ENCODE measurements around the gene CSRP2.

The CSRP2 gene

DNA sequence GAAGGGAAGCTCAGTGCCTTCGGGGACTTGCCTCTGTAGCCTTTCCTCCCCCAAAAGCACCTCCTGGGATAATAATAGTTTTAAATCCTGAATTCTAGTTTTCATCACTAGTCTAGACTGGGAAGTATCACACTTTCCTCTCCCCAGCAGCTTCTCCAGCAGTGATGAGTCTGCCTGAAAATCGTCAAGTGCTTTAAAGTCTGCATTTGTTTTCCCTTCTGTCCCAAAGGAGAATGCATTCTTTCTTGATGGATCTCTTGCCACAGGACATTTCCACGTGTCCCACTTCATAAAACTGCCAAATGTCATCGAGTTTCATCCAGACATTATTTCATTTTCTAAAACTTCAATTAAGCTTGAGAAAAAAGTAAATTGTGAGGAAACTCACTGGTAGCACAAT lies 15.0 kb downstream of the CSRP2 start:
- DNase-seq (ENCODE audit: low spot score in 2 of 2) = no peak
- Histone ChIP-seq H3K36me3 (replicated peaks) (peaks cover 3% of the 10 kb centered on the region), H3K9me3 (no peaks in the 10 kb centered on the region), H3K4me3 (no peak overlapping the region), H3K27me3 (ENCODE audit: low read depth) (no peaks in the 10 kb centered on the region), H3K4me1 (peaks cover 13% of the 10 kb centered on the region)
- in situ Hi-C loops (cut with MboI; ENCODE audit: low sequenced_read_pairs) = no loop called here

DNA sequence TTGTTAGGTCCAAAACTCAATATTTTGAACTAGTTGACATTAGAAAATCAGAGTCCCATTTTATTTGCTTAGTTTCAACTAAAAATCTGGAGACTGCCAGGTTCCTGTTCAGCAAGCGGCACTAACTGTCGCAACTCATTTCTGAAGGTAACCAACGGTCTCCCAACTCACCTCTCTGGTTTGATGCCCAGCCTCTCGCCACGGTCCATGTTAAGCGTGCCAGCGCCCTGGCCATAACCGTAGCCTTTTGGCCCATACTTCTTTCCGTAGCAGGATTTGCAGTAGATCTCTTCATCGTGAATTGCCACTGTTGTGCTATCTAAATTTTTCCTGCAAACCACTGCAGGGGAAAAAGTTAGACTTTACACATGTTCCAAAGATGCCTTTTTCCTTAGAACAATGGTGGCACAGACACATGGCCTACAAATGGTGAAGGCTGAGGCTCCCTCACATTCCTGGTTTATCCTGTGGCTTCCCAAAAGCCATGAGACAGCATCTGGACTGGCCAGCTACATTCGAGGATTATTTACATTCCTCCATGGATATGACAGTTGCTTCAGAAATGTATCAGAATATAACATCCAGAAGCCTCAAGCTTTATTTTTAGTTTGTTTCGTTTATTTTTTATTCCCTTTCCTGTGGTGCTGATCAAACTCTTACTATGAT lies 15.7 kb downstream of the CSRP2 start:
- no peak for DNase-seq (ENCODE audit: low spot score in 2 of 2)
- Histone ChIP-seq H3K36me3 (replicated peaks) (peaks cover 6% of the 10 kb centered on the region), H3K9me3 (no peaks in the 10 kb centered on the region), H3K27me3 (ENCODE audit: low read depth) (no peaks in the 10 kb centered on the region), H3K4me1 (peaks cover 13% of the 10 kb centered on the region), H3K4me3 (no peak overlapping the region)
- in situ Hi-C loops (cut with MboI; ENCODE audit: low sequenced_read_pairs) = no loop called here

DNA sequence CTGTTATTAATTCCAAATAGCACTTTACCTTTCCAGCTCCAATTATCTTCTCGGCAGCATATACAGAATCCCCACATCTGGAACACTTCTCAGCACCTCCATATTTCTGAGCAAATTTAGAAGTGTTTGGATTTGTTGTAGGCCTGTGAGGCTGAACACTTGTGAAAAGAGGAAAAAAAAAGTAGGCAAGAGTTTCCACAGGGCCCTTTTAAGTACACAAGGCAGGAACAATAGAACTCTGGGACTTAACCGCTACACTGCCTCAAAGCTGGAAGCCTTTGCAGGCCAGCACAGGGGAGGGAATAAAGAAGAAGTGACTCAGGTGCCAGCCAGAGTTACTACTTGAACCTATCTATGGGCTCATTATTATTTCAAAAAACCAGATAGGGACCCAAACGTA lies 18.6 kb downstream of the CSRP2 start:
- no peaks in the 10 kb centered on the region for H3K27me3 ChIP-seq (ENCODE audit: low read depth)

DNA sequence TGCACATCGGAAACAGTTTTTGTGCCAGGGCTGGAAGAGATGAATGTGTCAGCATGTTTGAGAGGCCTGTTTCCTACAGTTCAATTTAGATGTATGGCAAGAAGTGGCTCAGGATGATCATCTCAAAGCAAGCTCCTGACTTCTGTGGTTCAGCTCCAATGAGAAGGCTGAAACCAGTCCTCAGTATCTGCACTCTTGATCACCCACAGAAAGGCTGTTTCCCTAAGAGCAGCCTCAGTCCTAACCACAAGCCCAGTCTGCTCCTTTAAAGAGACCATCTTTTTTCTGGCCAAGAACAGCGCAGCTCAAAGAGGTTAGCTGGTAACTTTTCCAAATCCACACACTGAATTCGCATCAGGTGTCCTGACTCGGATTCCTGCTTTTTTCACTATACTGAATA lies 19.2 kb downstream of the CSRP2 start:
- H3K27me3 ChIP-seq (ENCODE audit: low read depth) = no peaks in the 10 kb centered on the region
- H3K4me1 ChIP-seq = no peaks in the 10 kb centered on the region
- H3K4me3 ChIP-seq = no peak overlapping the region
- no peak for DNase-seq (ENCODE audit: low spot score in 2 of 2)
- peaks cover 6% of the 10 kb centered on the region for H3K36me3 ChIP-seq (replicated peaks)
- H3K9me3 ChIP-seq = no peaks in the 10 kb centered on the region
- in situ Hi-C loops (cut with MboI; ENCODE audit: low sequenced_read_pairs) = no loop called here

More for the DNA sequence above, 18.6 kb downstream of the CSRP2 start:
- in situ Hi-C loops (cut with MboI; ENCODE audit: low sequenced_read_pairs) = no loop called here
- DNase-seq (ENCODE audit: low spot score in 2 of 2) = no peak
- Histone ChIP-seq H3K9me3 (no peaks in the 10 kb centered on the region), H3K36me3 (replicated peaks) (peaks cover 6% of the 10 kb centered on the region), H3K4me1 (no peaks in the 10 kb centered on the region), H3K4me3 (no peak overlapping the region)

DNA sequence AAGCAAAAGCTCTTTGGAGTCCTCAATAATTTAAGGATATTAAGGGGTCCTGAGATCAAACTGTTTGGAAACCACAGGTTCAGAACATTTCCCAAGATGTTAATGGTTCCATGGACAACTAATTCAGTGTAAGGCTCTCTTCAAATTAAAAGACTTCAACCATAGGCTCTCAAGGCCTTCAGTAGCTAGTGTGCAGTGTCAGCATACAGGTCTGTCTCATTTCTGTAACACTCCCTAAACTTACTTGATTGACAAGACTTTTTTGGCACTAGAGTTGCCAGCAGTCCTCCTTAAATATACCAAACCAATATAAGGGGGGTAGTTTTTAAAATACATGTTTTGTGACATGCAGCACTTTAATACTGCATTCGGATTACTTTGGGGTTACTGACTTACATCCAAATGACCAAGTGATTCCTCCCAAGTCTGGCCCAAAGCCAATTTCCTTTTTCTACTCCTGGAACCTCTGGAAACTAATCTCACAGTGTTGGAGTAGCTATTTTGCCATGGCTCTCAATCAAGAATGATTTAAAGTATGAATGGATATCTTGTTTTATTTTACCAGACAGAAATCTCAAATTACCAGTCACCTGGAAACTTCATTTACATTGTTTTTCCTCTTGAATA lies 22.7 kb downstream of the CSRP2 start:
- H3K27me3 ChIP-seq (ENCODE audit: low read depth) = no peaks in the 10 kb centered on the region
- no peaks in the 10 kb centered on the region for H3K9me3 ChIP-seq
- no peak overlapping the region for H3K4me3 ChIP-seq
- no peaks in the 10 kb centered on the region for H3K4me1 ChIP-seq
- peaks cover 6% of the 10 kb centered on the region for H3K36me3 ChIP-seq (replicated peaks)
- in situ Hi-C loops (cut with MboI; ENCODE audit: low sequenced_read_pairs) = no loop called here
- no peak for DNase-seq (ENCODE audit: low spot score in 2 of 2)

DNA sequence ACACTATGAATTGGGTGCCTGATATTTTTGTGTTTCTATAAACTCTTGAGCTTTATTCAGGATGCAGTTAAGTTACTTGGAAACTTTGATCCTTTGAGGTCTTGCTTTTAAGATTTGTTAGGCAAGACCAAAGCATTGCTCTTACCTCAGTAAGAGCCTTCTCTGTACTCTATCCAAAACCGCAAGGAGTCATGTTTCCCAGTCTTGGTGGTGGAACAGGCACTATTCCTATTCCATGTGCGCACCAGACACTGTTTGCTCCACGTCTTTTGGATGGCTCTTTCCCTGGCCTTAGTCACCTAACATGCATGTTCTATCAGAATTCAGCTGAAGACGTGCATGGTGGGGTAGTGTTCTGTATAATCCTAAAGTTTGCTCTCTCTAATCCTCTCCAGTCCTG lies 23.5 kb downstream of the CSRP2 start:
- H3K27me3 ChIP-seq (ENCODE audit: low read depth) = no peaks in the 10 kb centered on the region
- in situ Hi-C loops (cut with MboI; ENCODE audit: low sequenced_read_pairs) = no loop called here
- no peaks in the 10 kb centered on the region for H3K4me1 ChIP-seq
- H3K36me3 ChIP-seq (replicated peaks) = peaks cover 4% of the 10 kb centered on the region; the same call in 1 of the 2 replicates
- no peaks in the 10 kb centered on the region for H3K9me3 ChIP-seq
- no peak for DNase-seq (ENCODE audit: low spot score in 2 of 2)
- no peak overlapping the region for H3K4me3 ChIP-seq

DNA sequence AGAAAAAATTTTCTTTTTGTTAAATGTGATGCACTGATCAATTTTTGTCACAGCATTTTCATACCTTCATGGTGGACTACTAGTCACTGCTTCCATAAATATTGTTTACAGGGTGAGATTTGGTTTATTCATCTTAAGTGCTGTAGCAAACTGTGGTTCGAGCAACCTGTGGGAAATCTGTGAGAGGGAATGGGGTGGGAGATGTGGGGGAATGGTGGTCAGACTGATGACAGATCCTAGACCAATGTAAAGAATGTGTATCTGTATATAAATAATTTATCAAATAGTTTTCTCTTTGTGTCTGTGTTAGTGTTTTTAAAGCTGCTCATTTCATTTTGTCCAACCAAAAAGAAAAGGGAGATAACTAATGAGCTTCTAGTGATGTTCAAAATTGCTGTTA lies 26.7 kb downstream of the CSRP2 start:
- in situ Hi-C loops (cut with MboI; ENCODE audit: low sequenced_read_pairs) = no loop called here
- Histone ChIP-seq H3K4me3 (no peak overlapping the region), H3K36me3 (replicated peaks) (peaks cover 6% of the 10 kb centered on the region), H3K9me3 (no peaks in the 10 kb centered on the region), H3K27me3 (ENCODE audit: low read depth) (no peaks in the 10 kb centered on the region), H3K4me1 (no peaks in the 10 kb centered on the region)
- no peak for DNase-seq (ENCODE audit: low spot score in 2 of 2)

DNA sequence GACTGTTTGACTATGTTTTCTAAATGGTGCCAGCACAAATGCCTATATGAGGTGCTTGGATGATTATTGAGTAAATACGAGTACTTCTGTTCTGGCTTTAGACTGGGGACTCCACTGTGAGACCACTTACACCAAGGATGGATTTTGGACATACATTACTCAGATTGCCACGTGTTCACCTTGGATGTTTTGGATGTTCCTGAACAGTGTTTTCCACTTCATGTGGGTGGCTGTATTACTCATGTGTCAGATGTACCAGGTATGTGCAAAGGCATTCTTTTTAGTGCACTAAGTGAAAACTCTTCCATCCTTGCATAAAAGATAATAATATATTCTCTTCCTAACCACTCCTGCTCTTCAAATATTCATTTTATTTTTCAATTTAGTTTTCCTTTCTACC lies 30.7 kb downstream of the CSRP2 start:
- peaks cover 7% of the 10 kb centered on the region for H3K36me3 ChIP-seq (replicated peaks)
- no peak for DNase-seq (ENCODE audit: low spot score in 2 of 2)

DNA sequence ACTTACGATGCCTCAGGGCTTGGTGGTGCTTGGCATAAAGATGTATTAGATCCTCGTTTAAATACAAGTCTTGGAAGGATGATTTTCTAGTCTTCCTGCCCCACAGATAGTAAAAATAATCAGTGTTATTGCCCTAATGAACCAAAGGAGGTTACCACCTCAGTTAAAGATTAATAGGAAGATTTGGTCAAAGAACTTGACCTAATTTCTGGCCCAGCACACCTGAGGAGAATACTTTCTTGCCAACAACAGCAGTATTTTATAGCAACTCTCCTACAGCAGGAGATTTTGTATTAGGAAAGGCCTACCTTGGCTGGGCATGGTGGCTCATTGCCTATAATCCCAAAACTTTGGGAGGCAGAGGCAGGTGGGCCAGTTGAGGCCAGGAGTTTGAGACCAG lies 31.6 kb downstream of the CSRP2 start:
- Histone ChIP-seq H3K9me3 (no peaks in the 10 kb centered on the region), H3K36me3 (replicated peaks) (peaks cover 7% of the 10 kb centered on the region), H3K4me3 (no peak overlapping the region), H3K4me1 (peaks cover 8% of the 10 kb centered on the region), H3K27me3 (ENCODE audit: low read depth) (no peaks in the 10 kb centered on the region)
- in situ Hi-C loops (cut with MboI; ENCODE audit: low sequenced_read_pairs) = no loop called here
- no peak for DNase-seq (ENCODE audit: low spot score in 2 of 2)

More for the DNA sequence above, 30.7 kb downstream of the CSRP2 start:
- H3K4me1 ChIP-seq = peaks cover 8% of the 10 kb centered on the region
- no peaks in the 10 kb centered on the region for H3K9me3 ChIP-seq
- H3K27me3 ChIP-seq (ENCODE audit: low read depth) = no peaks in the 10 kb centered on the region
- in situ Hi-C loops (cut with MboI; ENCODE audit: low sequenced_read_pairs) = no loop called here
- H3K4me3 ChIP-seq = no peak overlapping the region

DNA sequence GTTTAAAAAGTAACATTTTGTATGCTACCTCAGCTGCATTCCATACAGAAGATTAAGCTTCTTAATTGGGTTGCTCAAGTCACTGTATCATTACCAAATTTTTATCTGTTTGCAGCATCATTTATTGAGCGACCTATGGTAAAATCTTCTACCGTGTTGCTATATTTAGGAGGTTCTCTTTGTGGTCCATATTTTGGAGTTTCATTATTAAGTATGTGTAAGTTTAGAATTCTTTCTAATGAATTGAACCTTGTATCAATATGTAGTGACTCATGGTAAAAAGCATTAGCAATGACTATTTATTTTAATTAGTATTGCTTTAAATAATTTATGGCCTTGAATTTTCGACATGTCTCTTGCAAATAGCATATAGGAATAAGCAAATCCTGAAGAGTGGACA lies 42.2 kb downstream of the CSRP2 start:
- no peak overlapping the region for H3K4me3 ChIP-seq
- no peaks in the 10 kb centered on the region for H3K4me1 ChIP-seq
- no peaks in the 10 kb centered on the region for H3K9me3 ChIP-seq
- in situ Hi-C loops (cut with MboI; ENCODE audit: low sequenced_read_pairs) = no loop called here
- DNase-seq (ENCODE audit: low spot score in 2 of 2) = no peak
- no peaks in the 10 kb centered on the region for H3K27me3 ChIP-seq (ENCODE audit: low read depth)
- H3K36me3 ChIP-seq (replicated peaks) = no peaks in the 10 kb centered on the region; the same call in none of the 2 replicates

DNA sequence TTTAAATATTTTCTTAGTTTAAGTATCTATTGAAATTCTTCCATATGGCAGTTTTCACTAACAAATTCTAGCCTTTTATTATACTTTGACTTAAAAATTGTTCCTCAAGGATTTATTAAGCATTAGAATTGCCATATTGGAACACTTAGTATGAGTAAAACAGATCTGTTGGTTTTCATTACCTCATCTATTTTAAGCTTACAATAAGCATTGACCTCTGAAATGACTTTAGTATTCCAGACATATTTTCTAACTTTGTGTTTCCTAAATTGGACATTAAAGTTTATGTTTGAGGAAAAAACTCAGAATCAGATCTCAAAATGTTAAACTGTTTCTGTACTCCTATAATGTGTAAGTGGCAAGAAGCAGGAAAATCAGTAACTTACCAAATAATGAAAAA lies 48.4 kb downstream of the CSRP2 start:
- Histone ChIP-seq H3K4me1 (no peaks in the 10 kb centered on the region), H3K4me3 (no peak overlapping the region), H3K27me3 (ENCODE audit: low read depth) (no peaks in the 10 kb centered on the region), H3K36me3 (replicated peaks) (peaks cover 7% of the 10 kb centered on the region; the same call in 1 of the 2 replicates), H3K9me3 (no peaks in the 10 kb centered on the region)
- in situ Hi-C loops (cut with MboI; ENCODE audit: low sequenced_read_pairs) = no loop called here
- DNase-seq (ENCODE audit: low spot score in 2 of 2) = no peak

DNA sequence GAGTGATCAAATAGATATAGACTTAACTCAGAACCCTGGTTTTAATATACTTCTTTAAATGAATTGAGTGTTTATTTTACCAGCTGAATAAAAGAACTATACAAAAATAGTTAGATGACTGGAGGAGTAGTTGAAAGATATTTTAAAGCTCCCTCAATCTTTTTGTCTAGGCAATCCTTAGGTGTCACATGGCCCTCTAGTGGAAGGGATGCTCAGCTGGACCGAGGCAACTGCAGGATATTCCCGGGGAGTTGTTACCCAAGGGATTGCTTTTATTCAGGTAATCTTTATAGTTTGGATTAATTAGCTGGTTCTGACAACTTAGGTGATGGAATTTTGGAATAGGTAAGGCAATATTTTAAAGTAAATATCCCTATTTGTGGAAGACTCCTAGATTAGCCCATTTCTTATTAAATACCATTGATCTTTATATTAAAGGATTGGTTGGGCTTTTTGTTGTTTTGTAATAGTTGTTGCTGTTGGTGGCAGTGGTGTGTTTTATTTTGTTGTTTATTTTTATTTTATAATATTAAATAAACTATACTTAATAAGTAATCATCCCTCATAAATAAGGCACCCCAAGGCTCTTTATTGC lies 57.8 kb downstream of the CSRP2 start:
- no peaks in the 10 kb centered on the region for H3K27me3 ChIP-seq (ENCODE audit: low read depth)
- H3K4me3 ChIP-seq = no peak overlapping the region
- DNase-seq (ENCODE audit: low spot score in 2 of 2) = peak; percentile 18 to 49
- peaks cover 10% of the 10 kb centered on the region for H3K36me3 ChIP-seq (replicated peaks)
- in situ Hi-C loops (cut with MboI; ENCODE audit: low sequenced_read_pairs) = no loop called here
- peaks cover 7% of the 10 kb centered on the region for H3K4me1 ChIP-seq
- no peaks in the 10 kb centered on the region for H3K9me3 ChIP-seq

DNA sequence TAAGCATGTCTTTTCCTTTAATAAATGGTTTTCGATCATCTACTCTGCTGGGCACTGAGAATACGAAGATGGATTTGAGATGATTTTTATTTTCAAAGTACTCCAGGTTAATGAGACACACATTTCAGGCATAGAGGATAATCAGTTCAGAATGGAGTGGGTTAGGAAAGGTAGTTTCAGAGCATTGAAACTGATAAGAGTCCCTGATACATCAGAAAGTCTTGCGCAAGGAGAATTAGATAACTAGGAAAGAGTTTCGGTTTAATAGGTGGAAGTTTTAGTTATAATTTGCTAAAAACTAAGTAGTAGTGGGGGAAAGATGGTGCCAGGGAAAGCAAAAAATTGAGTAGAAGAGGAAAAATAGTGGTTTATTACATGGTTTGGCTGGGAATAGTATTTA lies 64.8 kb downstream of the CSRP2 start:
- in situ Hi-C loops (cut with MboI; ENCODE audit: low sequenced_read_pairs) = no loop called here
- Histone ChIP-seq H3K27me3 (ENCODE audit: low read depth) (no peaks in the 10 kb centered on the region), H3K4me3 (no peak overlapping the region), H3K36me3 (replicated peaks) (peaks cover 3% of the 10 kb centered on the region), H3K9me3 (no peaks in the 10 kb centered on the region), H3K4me1 (no peaks in the 10 kb centered on the region)
- no peak for DNase-seq (ENCODE audit: low spot score in 2 of 2)

DNA sequence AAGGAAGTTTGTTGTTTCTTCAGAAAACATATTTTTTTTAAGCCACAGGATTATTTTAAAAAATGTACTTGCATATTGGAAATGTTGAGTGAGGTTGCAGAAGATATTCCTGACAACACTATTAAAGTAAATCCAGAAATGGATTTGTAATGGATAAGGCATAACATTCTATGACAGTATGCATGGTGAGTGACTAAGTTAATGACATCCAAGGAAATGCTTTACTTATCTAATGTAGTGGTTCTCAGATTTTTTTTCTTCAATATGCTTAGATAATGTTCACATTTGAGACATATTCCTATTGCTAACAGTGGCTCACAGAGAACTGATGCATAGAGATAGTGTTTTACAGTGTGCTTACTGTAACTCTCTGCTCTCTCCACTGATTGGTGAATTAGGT lies 65.6 kb downstream of the CSRP2 start:
- Histone ChIP-seq H3K4me1 (no peaks in the 10 kb centered on the region), H3K36me3 (replicated peaks) (peaks cover 3% of the 10 kb centered on the region)
- no peak for DNase-seq (ENCODE audit: low spot score in 2 of 2)

More for the DNA sequence above, 65.6 kb downstream of the CSRP2 start:
- in situ Hi-C loops (cut with MboI; ENCODE audit: low sequenced_read_pairs) = no loop called here
- H3K27me3 ChIP-seq (ENCODE audit: low read depth) = no peaks in the 10 kb centered on the region
- H3K4me3 ChIP-seq = no peak overlapping the region
- no peaks in the 10 kb centered on the region for H3K9me3 ChIP-seq

Measured in HAP-1 (cell line).